Common myeloid progenitor, CD34-positive (primary cell): ENCODE measurements around the gene MRTFB.
"Not testable (repeated sequence)": the region's sequence is repeated elsewhere in the genome, so short reads cannot be mapped to it uniquely, and the experiment has no call there.

Source experiments
- CTCF ChIA-PET: fragments of 350-600 bp; sonication (Branson Sonifier 250); formaldehyde crosslinking; loops from one replicate; lab custom pipeline; 2021; ENCODE audit warnings: antibody characterized with exemption; lab: Charles Lee
- POLR2A ChIA-PET: fragments of 350-600 bp; sonication (Branson Sonifier 250); formaldehyde crosslinking; loops from one replicate; lab custom pipeline; 2021; ENCODE audit warnings: antibody characterized with exemption; lab: Charles Lee
- DNase-seq, 3 donors: peaks; one replicate each; pipeline versions ENCODE4 v3.0.0 to v3.0.0-alpha.2; 2013
- H3K27ac ChIP-seq, 2 experiments: 1 replicate in 1 of 2; 2 replicates in 1 of 2; pipeline ENCODE4 v1.7.0; 2013; ENCODE audit warnings: inconsistent platforms in 2 of 2, low read length in 2 of 2, mild to moderate bottlenecking in 2 of 2, low read depth in 1 of 2, moderate library complexity in 1 of 2; ENCODE audit not compliant: severe bottlenecking in 2 of 2, insufficient read depth in 1 of 2, poor library complexity in 1 of 2
- H3K27me3 ChIP-seq, 5 experiments: replicated peaks in 2 of 5; 1 replicate in 3 of 5; 2 replicates in 2 of 5; pipeline versions ENCODE4 v1.6.1 to v1.7.0; 2013; ENCODE audit warnings: low read length in 4 of 5, mild to moderate bottlenecking in 2 of 5, moderate library complexity in 2 of 5, inconsistent platforms in 1 of 5; ENCODE audit not compliant: insufficient read depth in 5 of 5, control insufficient read depth in 4 of 5
- H3K36me3 ChIP-seq, 4 experiments: 1 replicate in 2 of 4; 2 replicates in 2 of 4; pipeline versions ENCODE4 v1.6.1 to v1.7.0; 2013; ENCODE audit warnings: low read length in 3 of 4, control low read depth in 1 of 4, mild to moderate bottlenecking in 1 of 4; ENCODE audit not compliant: control insufficient read depth in 4 of 4, insufficient read depth in 4 of 4
- H3K4me1 ChIP-seq, 4 experiments: 1 replicate in 3 of 4; 2 replicates in 1 of 4; pipeline versions ENCODE4 v1.6.1 to v1.7.1; 2013; ENCODE audit warnings: low read length in 3 of 4, mild to moderate bottlenecking in 3 of 4, control low read depth in 1 of 4, inconsistent platforms in 1 of 4, moderate library complexity in 1 of 4; ENCODE audit not compliant: control insufficient read depth in 4 of 4, insufficient read depth in 4 of 4; ENCODE audit errors: control extremely low read depth in 1 of 4
- H3K4me3 ChIP-seq, 7 experiments: 1 replicate in 4 of 7; 2 replicates in 3 of 7; pipeline versions ENCODE4 v1.5.1 to v1.7.0; 2013; ENCODE audit warnings: mild to moderate bottlenecking in 7 of 7, low read length in 6 of 7, moderate library complexity in 6 of 7, inconsistent platforms in 2 of 7, low read depth in 2 of 7, control low read depth in 1 of 7; ENCODE audit not compliant: insufficient read depth in 4 of 7, control insufficient read depth in 1 of 7; ENCODE audit errors: extremely low read depth in 1 of 7
- H3K9me3 ChIP-seq, 5 experiments: 1 replicate in 4 of 5; 2 replicates in 1 of 5; pipeline versions ENCODE4 v1.6.1 to v1.7.1; 2013; ENCODE audit warnings: low read length in 4 of 5, mild to moderate bottlenecking in 2 of 5, inconsistent platforms in 1 of 5, low read depth in 1 of 5, moderate library complexity in 1 of 5; ENCODE audit not compliant: control insufficient read depth in 4 of 5, insufficient read depth in 2 of 5; ENCODE audit errors: control extremely low read depth in 1 of 5
- WGBS: methylation state at CpG from one replicate; pipeline ENCODE4 v1.1.5; 2013; ENCODE audit not compliant: insufficient coverage; 5-methylcytosine and 5-hydroxymethylcytosine counted together

Gene MRTFB

DNA sequence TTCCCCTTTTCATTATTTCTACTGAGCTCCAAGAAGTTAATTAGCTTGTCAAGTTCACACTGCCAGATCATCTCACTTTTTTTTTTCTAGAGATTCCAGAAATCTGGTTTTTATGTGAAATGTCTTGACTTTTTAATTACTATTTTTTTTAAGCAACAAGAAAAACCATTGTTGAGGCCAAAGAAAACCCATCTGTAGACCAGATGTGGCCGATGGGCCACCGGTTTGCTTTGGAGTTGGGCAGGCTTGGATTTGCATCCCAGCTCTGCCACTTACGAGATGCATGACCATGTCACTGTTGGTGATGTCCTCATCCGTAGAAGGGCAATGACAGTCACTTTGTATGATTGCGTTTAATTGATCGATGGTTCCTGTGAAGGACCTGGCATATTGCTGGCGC, 34.2 kb upstream of the MRTFB start:
- Histone ChIP-seq H3K4me3 (no peak overlapping the region), H3K4me1 (no peaks in the 10 kb centered on the region), H3K27ac (no peak overlapping the region), H3K36me3 (no peaks in the 10 kb centered on the region), H3K27me3 (no peaks in the 10 kb centered on the region), H3K9me3 (peaks cover 0 to 3% (median 0%) of the 10 kb centered on the region in 5 experiments)
- POLR2A ChIA-PET: no interaction called here
- WGBS: 99% methylated on average over 7 of the region's 7 CpGs
- CTCF ChIA-PET: no interaction called here
- DNase-seq: no peak

DNA sequence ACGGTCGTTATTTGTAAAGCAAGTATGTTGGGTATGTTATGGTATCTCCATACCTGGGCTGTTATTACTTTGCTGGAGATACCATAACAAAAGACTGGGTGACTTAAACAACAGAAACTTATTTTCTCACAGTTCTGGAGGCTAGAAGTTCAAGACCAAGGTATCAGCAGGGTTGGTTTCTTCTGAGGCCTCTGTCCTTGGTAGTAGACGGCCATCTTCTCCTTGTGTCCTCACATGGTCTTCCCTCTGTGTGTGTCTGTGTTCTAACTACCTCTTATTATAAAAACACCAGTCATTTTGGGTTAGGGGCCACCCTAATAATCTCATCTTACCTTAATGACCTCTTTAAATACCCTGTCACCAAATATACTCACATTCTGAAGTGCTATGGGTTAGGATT, 33.2 kb upstream of the MRTFB start:
- H3K36me3 ChIP-seq: no peaks in the 10 kb centered on the region
- no peaks in the 10 kb centered on the region for H3K27me3 ChIP-seq
- CTCF ChIA-PET: no interaction called here
- H3K4me3 ChIP-seq: no peak overlapping the region
- POLR2A ChIA-PET: no interaction called here
- DNase-seq: no peak
- no peak overlapping the region for H3K27ac ChIP-seq
- 100% methylated on average over 1 of the region's 3 CpGs for WGBS
- H3K4me1 ChIP-seq: no peaks in the 10 kb centered on the region
- H3K9me3 ChIP-seq: peaks cover 0 to 2% (median 0%) of the 10 kb centered on the region in 5 experiments

DNA sequence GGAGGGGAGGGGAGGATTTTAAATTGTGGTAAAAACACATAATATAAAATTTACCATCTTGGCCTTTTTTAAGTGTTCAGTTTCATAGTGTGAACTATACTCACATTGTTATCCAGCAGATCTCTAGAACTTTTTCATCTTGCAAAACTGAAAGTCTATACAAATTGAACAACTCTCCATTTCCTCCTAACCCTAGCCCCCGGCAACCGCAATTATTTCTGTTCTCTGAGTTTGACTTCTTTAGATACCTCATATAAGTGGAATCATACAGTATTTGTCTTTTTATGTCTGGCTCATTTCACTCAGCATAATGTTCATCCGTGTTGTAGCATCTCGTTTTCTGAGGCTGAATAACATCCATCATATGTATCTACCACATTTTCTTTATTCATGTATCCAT, 30.0 kb upstream of the MRTFB start:
- CTCF ChIA-PET: no interaction called here
- Histone ChIP-seq H3K27ac (no peak overlapping the region), H3K27me3 (peaks cover 0 to 2% (median 0%) of the 10 kb centered on the region in 5 experiments), H3K4me3 (no peak overlapping the region), H3K9me3 (peaks cover 0 to 2% (median 0%) of the 10 kb centered on the region in 5 experiments), H3K36me3 (no peaks in the 10 kb centered on the region), H3K4me1 (no peaks in the 10 kb centered on the region)
- no peak for DNase-seq
- POLR2A ChIA-PET: no interaction called here
- WGBS: no CpG with 5 or more reads among the region's 4 CpGs

DNA sequence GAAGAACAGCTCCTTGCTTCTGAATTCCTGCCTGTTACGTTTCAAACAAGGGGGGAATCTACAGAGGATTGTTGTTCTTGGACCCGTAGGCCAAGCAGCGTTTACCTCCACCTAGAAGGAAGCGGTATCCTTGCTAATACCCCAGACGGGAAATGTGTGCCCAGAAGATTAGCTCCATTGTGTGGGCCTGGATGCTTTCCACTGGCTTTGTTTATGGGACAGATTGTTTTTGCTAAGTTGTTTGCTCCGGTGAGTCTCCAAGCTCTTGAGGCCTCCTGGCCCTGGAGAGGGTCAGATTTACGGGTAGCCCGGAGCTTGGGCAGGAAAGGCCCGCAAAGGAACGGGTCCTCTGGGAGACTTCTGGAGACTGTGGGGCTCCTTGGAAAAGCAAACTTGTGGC, 28.4 kb upstream of the MRTFB start:
- POLR2A ChIA-PET: interaction anchor here (0.6 kb wide), 1 partner anchor 59 kb away, joined by 5 read pairs; no protein-coding TSS in a partner anchor

DNA sequence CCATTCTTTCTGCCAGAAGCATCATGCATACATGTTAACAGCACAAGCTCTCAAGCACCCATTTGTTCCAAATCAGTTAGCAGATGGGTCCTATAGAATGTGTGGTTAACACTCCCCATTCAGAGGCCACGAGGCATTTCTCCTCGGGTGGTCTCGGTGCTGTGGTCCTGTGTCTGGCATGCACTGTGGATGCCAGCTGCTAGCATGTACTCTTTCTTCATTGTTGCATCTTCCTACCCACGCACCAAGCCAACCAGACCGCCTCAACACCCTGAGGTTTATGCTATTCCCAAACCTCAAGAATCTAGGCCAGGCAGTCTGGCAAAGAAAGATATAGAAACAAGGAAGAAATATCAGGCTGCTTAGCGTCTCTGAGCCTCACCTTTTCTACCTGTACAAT, 27.8 kb upstream of the MRTFB start:
- H3K9me3 ChIP-seq: peaks cover 0 to 2% (median 0%) of the 10 kb centered on the region in 5 experiments
- no peak for DNase-seq
- H3K36me3 ChIP-seq: no peaks in the 10 kb centered on the region
- no peaks in the 10 kb centered on the region for H3K4me1 ChIP-seq
- WGBS: 90% methylated on average over 6 of the region's 6 CpGs
- H3K27ac ChIP-seq: no peak overlapping the region
- ChIA-PET CTCF (no interaction called here), POLR2A (no interaction called here)
- H3K27me3 ChIP-seq: peaks cover 0 to 2% (median 0%) of the 10 kb centered on the region in 5 experiments
- no peak overlapping the region for H3K4me3 ChIP-seq

More for the DNA sequence above, 28.4 kb upstream of the MRTFB start:
- 92% methylated on average over 10 of the region's 10 CpGs for WGBS
- CTCF ChIA-PET: no interaction called here
- Histone ChIP-seq H3K27ac (no peak overlapping the region), H3K27me3 (peaks cover 0 to 2% (median 0%) of the 10 kb centered on the region in 5 experiments), H3K4me3 (no peak overlapping the region), H3K4me1 (no peaks in the 10 kb centered on the region), H3K36me3 (no peaks in the 10 kb centered on the region), H3K9me3 (peaks cover 0 to 2% (median 0%) of the 10 kb centered on the region in 5 experiments)
- no peak for DNase-seq

DNA sequence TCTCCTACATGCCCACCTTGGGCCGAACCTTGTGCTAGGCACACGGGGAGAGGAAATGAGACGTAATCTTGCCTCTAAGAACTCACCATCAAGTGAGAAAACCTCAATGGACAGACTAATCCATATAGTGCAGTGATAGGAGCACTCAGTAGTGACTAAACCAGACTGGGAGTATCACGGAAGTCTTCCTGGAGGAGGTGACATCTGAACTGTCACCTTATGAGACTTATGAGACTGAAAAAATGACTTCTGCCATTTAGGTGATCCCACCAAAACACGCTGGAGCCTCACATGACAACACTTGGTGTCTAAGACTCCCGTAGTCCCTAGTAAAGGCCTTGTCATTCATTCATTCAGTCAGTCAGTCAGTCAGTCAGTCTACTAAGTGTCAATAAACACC, 27.3 kb upstream of the MRTFB start:
- H3K27me3 ChIP-seq: peaks cover 0 to 2% (median 0%) of the 10 kb centered on the region in 5 experiments
- H3K4me3 ChIP-seq: no peak overlapping the region
- peaks cover 0 to 2% (median 0%) of the 10 kb centered on the region in 5 experiments for H3K9me3 ChIP-seq
- H3K27ac ChIP-seq: no peak overlapping the region
- no peak for DNase-seq
- no peaks in the 10 kb centered on the region for H3K4me1 ChIP-seq
- CTCF ChIA-PET: no interaction called here
- WGBS: 91% methylated on average over 6 of the region's 6 CpGs
- no peaks in the 10 kb centered on the region for H3K36me3 ChIP-seq
- POLR2A ChIA-PET: no interaction called here

DNA sequence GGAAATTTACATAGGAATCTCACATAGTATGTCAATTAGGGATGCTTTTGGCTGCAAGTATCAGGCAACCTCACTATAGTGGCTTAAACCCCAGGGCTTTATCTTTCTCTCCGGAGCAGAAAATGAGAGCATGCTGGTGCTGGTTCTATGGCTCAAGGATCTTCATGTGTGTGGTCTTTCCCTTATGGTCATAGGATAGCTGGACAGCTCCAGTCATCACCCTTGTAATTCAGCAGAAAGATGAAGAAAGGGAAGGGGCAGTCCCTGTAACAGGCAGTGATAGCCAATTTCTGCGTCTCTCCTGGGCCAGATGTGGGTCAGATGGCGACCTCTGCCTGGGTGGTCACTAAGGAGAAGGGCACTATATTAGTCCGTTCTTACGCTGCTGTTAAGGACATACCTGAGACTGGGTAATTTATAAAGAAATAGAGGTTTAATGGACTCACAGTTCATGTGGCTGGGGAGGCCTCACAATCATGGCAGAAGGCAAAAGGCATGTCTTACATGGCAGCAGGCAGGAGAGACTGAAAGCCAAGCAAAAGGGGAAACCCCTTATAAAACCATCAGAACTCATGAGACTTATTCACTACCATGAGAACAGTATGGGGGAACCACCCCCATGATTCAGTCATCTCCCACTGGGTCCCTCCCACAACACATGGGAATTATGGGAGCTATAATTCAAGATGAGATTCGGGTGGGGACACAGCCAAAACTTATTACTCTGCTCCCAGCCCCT, 23.8 kb upstream of the MRTFB start:
- DNase-seq, CTCF ChIA-PET, H3K4me1 ChIP-seq, H3K4me3 ChIP-seq, H3K36me3 ChIP-seq, H3K27ac ChIP-seq, H3K9me3 ChIP-seq, POLR2A ChIA-PET, H3K27me3 ChIP-seq: not testable (repeated sequence)
- WGBS: 89% methylated on average over 5 of the region's 6 CpGs
